GM18520 (cell line): ENCODE data around the gene TJP2.
"Not testable (repeated sequence)": the region's sequence is repeated elsewhere in the genome, so short reads cannot be mapped to it uniquely, and the experiment has no call there.

Experiments used
- ATAC-seq: cut with Tn5 transposase; IDR thresholded peaks from one replicate; pipeline ENCODE4 v1.9.1; 2021; ENCODE audit not compliant: unreplicated experiment

TJP2 gene

GRCh38 chr9:69157751-69158466 lies 16.2 kb upstream of the TJP2 start:
- ATAC-seq: no peak

DNA sequence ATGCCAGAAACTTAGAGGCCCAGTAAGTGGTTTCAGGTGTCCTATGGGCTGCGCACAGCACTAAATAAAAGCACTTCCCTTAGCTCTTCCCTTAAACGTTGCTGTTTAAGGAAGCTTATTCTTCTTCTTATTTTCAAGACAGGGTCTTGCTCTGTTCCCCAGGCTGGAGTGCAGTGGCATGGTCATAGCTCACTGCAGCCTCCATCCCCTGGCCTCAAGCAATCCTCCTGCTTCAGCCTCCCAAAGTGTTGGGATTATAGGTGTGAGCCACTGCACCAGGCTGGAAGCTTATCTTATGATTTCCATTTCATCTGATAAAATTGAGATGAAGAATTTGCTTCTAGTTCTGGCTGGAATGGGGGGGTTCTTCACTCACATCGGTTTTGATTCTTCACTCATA lies 15.6 kb upstream of the TJP2 start:
- no peak for ATAC-seq

- ATAC-seq: not testable (repeated sequence)
Measured at GRCh38 chr9:69164573-69164972, 9.5 kb upstream of the TJP2 start.

GRCh38 chr9:69165581-69165980 lies 8.5 kb upstream of the TJP2 start:
- no peak for ATAC-seq

GRCh38 chr9:69168709-69169217 lies 5.3 kb upstream of the TJP2 start:
- ATAC-seq: no peak

GRCh38 chr9:69170231-69170630 lies 3.8 kb upstream of the TJP2 start:
- no peak for ATAC-seq

GRCh38 chr9:69171049-69171448 lies 3.0 kb upstream of the TJP2 start:
- no peak for ATAC-seq

DNA sequence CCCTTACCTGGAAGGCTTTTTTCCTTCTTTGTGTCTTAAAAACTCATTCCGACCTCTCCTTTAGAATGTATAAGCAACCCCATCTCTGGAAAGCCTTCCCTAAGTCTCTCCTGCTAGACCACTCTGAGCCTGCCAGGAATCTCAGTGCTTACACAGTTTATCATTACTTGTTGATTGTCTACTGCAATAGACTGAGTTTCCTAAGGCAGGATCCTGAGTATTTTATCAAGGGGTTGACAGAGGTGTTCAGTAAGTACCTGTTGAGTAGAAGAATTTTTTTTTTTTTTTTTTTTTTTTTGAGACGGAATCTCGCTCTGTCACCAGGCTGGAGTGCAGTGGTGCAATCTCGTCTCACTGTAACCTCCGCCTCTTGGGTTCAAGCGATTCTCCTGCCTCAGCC lies 2.6 kb upstream of the TJP2 start:
- no peak for ATAC-seq

GRCh38 chr9:69172895-69173294 lies 1.2 kb upstream of the TJP2 start:
- no peak for ATAC-seq

- ATAC-seq: no peak
Measured at GRCh38 chr9:69173497-69173890, 583 bp upstream of the TJP2 start.

- ATAC-seq: peak; percentile 42
Measured at GRCh38 chr9:69174616-69175463, 763 bp downstream of the TJP2 start.

- peak; percentile 26 for ATAC-seq
Measured at GRCh38 chr9:69175486-69175885, 1.4 kb downstream of the TJP2 start.

- no peak for ATAC-seq
Measured at GRCh38 chr9:69176471-69177171, 2.5 kb downstream of the TJP2 start.

DNA sequence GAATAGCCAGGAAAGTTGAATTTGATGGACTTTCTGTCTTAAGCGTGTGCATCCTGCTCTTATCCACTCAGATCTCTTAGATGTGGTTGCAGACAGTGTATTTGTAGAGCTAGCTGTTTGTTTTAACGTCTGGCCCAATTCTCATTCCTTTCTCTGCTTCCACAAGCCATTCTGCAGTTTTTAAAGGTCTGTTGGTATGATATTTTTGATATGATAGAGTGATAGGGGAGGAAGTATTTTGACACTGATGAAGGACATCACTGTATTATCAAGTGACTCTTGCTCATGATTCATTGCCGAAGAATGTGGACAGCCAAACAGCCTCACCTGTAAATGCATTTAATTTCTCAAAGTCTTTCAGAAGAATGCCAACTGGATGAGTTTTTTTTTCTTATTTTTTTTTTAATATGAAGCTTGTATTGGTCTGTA lies 4.5 kb downstream of the TJP2 start:
- no peak for ATAC-seq

GRCh38 chr9:69179037-69179436 lies 5.0 kb downstream of the TJP2 start:
- ATAC-seq: no peak

GRCh38 chr9:69180200-69180599 lies 6.1 kb downstream of the TJP2 start:
- no peak for ATAC-seq

DNA sequence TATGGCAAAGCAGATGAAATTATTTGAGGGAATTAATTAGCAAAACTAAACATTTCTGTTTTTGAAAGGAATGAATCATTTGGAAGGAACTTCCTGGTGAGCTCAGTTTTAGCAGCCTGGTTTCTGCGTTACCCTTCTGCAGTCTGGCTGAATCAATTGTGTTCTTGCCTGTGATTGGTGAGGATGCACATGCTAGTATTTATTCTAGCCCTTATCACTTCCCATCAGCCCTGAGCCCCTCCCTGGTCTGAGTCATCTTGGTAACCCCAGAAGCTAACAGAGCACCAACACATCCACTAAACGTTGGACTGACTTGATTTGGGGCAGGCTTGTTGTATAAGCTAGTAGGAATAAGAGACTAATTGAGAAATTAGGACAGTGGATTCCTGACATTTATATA lies 6.6 kb downstream of the TJP2 start:
- ATAC-seq: no peak

- no peak for ATAC-seq
Measured at GRCh38 chr9:69181908-69182353, 7.9 kb downstream of the TJP2 start.

DNA sequence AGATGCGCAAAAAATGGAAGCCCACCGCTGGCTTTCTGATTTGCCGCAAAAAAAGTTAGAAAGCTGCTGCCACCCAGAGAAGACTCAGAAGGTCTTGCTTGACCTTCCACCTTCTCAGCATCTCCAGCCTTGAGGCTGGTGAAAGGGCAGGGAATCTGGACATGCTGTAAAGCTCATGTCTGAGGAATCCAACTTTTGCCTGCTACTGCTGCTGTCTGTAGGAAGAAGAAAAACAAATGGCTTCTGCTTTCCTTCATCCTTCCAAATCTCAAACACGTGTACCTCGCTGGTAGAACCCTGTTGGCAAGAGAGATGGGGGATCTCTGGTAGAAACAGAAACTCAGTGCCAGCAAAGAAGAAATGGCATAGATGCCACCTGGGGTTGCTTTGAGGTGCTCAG lies 10.2 kb downstream of the TJP2 start:
- no peak for ATAC-seq

GRCh38 chr9:69186841-69187611 lies 12.9 kb downstream of the TJP2 start:
- ATAC-seq: no peak

DNA sequence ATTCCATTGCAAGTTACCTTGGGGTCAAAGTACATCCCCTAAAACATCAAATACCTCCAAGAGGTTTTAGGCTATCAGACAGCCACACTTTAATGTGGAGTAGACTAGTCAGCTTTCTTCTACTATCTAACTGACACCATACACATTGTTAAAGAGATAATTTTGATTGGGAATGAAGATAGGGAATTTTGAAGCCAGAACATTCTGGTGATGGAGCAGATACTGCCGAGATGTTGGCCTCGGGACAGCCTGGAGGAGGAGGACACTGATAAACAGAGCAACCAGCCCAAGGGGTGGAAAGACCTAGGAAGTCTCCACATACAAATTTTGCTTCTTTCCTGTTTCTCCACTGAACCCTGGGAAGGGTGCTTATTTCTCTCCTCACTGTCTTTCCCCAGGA lies 14.9 kb downstream of the TJP2 start:
- no peak for ATAC-seq
